ENCODE data around the gene ICA1. TPM values are rescaled to one million over a fixed set of nuclear protein-coding genes. Genes with fewer than 3 reads are reported as not detected.
A peak's percentile ranks its signal among the peaks of the same experiment; 100 is the strongest.

ICA1 gene
- total RNA-seq, 1 experiment from 2014 or later = 5.4 TPM

- no peak for DNase-seq
- H3K36me3 ChIP-seq (replicated peaks; ENCODE audit: control insufficient read depth, insufficient read depth, low read length) = no peaks in the 10 kb centered on the region
- no peak overlapping the region for H3K4me3 ChIP-seq (ENCODE audit: insufficient read depth, low read depth, low read length)
- H3K27me3 ChIP-seq (ENCODE audit: control insufficient read depth, insufficient read depth, low read length) = no peaks in the 10 kb centered on the region
Observed at GRCh38 chr7:8206956-8207355, 55.0 kb downstream of the ICA1 start.

GRCh38 chr7:8205537-8205936 is 56.4 kb downstream of the ICA1 start:
- no peak for DNase-seq
- no peak overlapping the region for H3K4me3 ChIP-seq (ENCODE audit: insufficient read depth, low read depth, low read length)
- no peaks in the 10 kb centered on the region for H3K36me3 ChIP-seq (replicated peaks; ENCODE audit: control insufficient read depth, insufficient read depth, low read length)
- no peaks in the 10 kb centered on the region for H3K27me3 ChIP-seq (ENCODE audit: control insufficient read depth, insufficient read depth, low read length)

GRCh38 chr7:8205031-8205387 is 57.0 kb downstream of the ICA1 start:
- DNase-seq = no peak
- no peaks in the 10 kb centered on the region for H3K27me3 ChIP-seq (ENCODE audit: control insufficient read depth, insufficient read depth, low read length)
- no peak overlapping the region for H3K4me3 ChIP-seq (ENCODE audit: insufficient read depth, low read depth, low read length)
- H3K36me3 ChIP-seq (replicated peaks; ENCODE audit: control insufficient read depth, insufficient read depth, low read length) = no peaks in the 10 kb centered on the region

GRCh38 chr7:8204339-8205030 is 57.5 kb downstream of the ICA1 start:
- Histone ChIP-seq H3K36me3 (replicated peaks; ENCODE audit: control insufficient read depth, insufficient read depth, low read length) (no peaks in the 10 kb centered on the region), H3K27me3 (ENCODE audit: control insufficient read depth, insufficient read depth, low read length) (no peaks in the 10 kb centered on the region), H3K4me3 (ENCODE audit: insufficient read depth, low read depth, low read length) (no peak overlapping the region)
- DNase-seq = no peak

GRCh38 chr7:8201846-8202441 is 60.0 kb downstream of the ICA1 start:
- no peak for DNase-seq
- Histone ChIP-seq H3K36me3 (replicated peaks; ENCODE audit: control insufficient read depth, insufficient read depth, low read length) (no peaks in the 10 kb centered on the region), H3K4me3 (ENCODE audit: insufficient read depth, low read depth, low read length) (no peak overlapping the region), H3K27me3 (ENCODE audit: control insufficient read depth, insufficient read depth, low read length) (no peaks in the 10 kb centered on the region)

- no peak for DNase-seq
- no peak overlapping the region for H3K4me3 ChIP-seq (ENCODE audit: insufficient read depth, low read depth, low read length)
- no peaks in the 10 kb centered on the region for H3K36me3 ChIP-seq (replicated peaks; ENCODE audit: control insufficient read depth, insufficient read depth, low read length)
- no peaks in the 10 kb centered on the region for H3K27me3 ChIP-seq (ENCODE audit: control insufficient read depth, insufficient read depth, low read length)
Observed at GRCh38 chr7:8200717-8201116, 61.2 kb downstream of the ICA1 start.

GRCh38 chr7:8200316-8200715 is 61.7 kb downstream of the ICA1 start:
- Histone ChIP-seq H3K4me3 (ENCODE audit: insufficient read depth, low read depth, low read length) (no peak overlapping the region), H3K36me3 (replicated peaks; ENCODE audit: control insufficient read depth, insufficient read depth, low read length) (no peaks in the 10 kb centered on the region), H3K27me3 (ENCODE audit: control insufficient read depth, insufficient read depth, low read length) (no peaks in the 10 kb centered on the region)
- no peak for DNase-seq

GRCh38 chr7:8197994-8198698 is 63.8 kb downstream of the ICA1 start:
- Histone ChIP-seq H3K27me3 (ENCODE audit: control insufficient read depth, insufficient read depth, low read length) (no peaks in the 10 kb centered on the region), H3K36me3 (replicated peaks; ENCODE audit: control insufficient read depth, insufficient read depth, low read length) (no peaks in the 10 kb centered on the region), H3K4me3 (ENCODE audit: insufficient read depth, low read depth, low read length) (no peak overlapping the region)
- no peak for DNase-seq

GRCh38 chr7:8192897-8193296 is 69.1 kb downstream of the ICA1 start:
- Histone ChIP-seq H3K36me3 (replicated peaks; ENCODE audit: control insufficient read depth, insufficient read depth, low read length) (no peaks in the 10 kb centered on the region), H3K4me3 (ENCODE audit: insufficient read depth, low read depth, low read length) (no peak overlapping the region), H3K27me3 (ENCODE audit: control insufficient read depth, insufficient read depth, low read length) (no peaks in the 10 kb centered on the region)
- no peak for DNase-seq

GRCh38 chr7:8190119-8190895 is 71.7 kb downstream of the ICA1 start:
- Histone ChIP-seq H3K36me3 (replicated peaks; ENCODE audit: control insufficient read depth, insufficient read depth, low read length) (no peaks in the 10 kb centered on the region), H3K4me3 (ENCODE audit: insufficient read depth, low read depth, low read length) (no peak overlapping the region), H3K27me3 (ENCODE audit: control insufficient read depth, insufficient read depth, low read length) (no peaks in the 10 kb centered on the region)
- peak; percentile 43 for DNase-seq

GRCh38 chr7:8189625-8190024 is 72.3 kb downstream of the ICA1 start:
- Histone ChIP-seq H3K4me3 (ENCODE audit: insufficient read depth, low read depth, low read length) (no peak overlapping the region), H3K36me3 (replicated peaks; ENCODE audit: control insufficient read depth, insufficient read depth, low read length) (no peaks in the 10 kb centered on the region)
- peak; percentile 34 for DNase-seq

GRCh38 chr7:8185926-8186683 is 75.9 kb downstream of the ICA1 start:
- H3K27me3 ChIP-seq (ENCODE audit: control insufficient read depth, insufficient read depth, low read length) = no peaks in the 10 kb centered on the region
- no peaks in the 10 kb centered on the region for H3K36me3 ChIP-seq (replicated peaks; ENCODE audit: control insufficient read depth, insufficient read depth, low read length)
- no peak overlapping the region for H3K4me3 ChIP-seq (ENCODE audit: insufficient read depth, low read depth, low read length)
- DNase-seq = no peak

More at GRCh38 chr7:8189625-8190024, 72.3 kb downstream of the ICA1 start:
- no peaks in the 10 kb centered on the region for H3K27me3 ChIP-seq (ENCODE audit: control insufficient read depth, insufficient read depth, low read length)

GRCh38 chr7:8184221-8184620 is 77.7 kb downstream of the ICA1 start:
- no peak for DNase-seq
- H3K4me3 ChIP-seq (ENCODE audit: insufficient read depth, low read depth, low read length) = no peak overlapping the region
- H3K36me3 ChIP-seq (replicated peaks; ENCODE audit: control insufficient read depth, insufficient read depth, low read length) = no peaks in the 10 kb centered on the region
- H3K27me3 ChIP-seq (ENCODE audit: control insufficient read depth, insufficient read depth, low read length) = no peaks in the 10 kb centered on the region

GRCh38 chr7:8179486-8179885 is 82.5 kb downstream of the ICA1 start:
- no peak overlapping the region for H3K4me3 ChIP-seq (ENCODE audit: insufficient read depth, low read depth, low read length)
- DNase-seq = no peak
- no peaks in the 10 kb centered on the region for H3K27me3 ChIP-seq (ENCODE audit: control insufficient read depth, insufficient read depth, low read length)
- no peaks in the 10 kb centered on the region for H3K36me3 ChIP-seq (replicated peaks; ENCODE audit: control insufficient read depth, insufficient read depth, low read length)

Data from H7 (cell line).